Activated CD4-positive, CD25-positive, alpha-beta regulatory T cell treated with anti-CD3 and anti-CD28 coated beads, Interleukin-2, amount 50 U/mL, for 16 hours (primary cell): ENCODE results near the gene EXOSC7.
"Not testable (repeated sequence)": the region's sequence is repeated elsewhere in the genome, so short reads cannot be mapped to it uniquely, and the experiment has no call there.

Experiments
- DNase-seq: peaks from one replicate; pipeline ENCODE4 v3.0.0-alpha.2; 2020; ENCODE audit warnings: low read depth, low spot score

EXOSC7 gene

DNA sequence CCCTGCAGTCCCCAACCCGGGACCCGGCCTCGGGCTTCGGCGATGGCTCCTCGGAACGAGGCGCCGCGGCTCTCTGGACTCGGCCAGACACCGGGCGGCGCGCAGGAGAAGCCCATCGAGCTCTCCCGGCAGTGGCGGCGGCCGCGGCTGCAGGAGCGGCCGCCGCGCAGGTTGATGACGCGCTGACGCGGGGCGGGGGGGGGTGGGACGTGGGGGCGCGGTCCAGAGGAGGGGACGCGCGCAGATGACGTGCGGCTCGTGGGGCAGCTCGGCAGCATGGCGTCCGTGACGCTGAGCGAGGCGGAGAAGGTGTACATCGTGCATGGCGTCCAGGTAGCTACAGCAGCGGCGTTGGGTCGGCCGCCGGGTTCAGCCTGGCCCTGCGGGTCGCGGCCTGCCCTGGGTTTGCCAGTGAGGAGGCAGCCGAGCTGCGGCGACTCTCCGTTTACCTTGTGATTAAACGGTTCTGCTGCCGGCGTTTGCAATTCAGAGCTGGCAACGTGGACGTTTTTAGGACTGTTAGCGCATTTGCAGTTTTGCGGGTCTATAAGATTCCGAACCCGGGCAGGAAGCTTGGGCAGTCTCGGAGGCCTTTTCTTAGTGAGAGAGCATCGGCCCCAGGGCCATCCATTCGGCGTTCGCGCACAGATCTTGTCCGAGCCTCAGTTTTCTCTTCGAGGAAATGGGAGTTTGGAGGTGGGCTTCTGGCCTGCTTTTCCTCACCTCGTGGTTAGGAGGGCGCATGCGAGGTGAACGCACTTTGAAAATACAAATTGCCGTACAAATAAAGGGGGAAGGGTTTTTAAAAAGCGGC, at the start of gene EXOSC7, which contains the start of gene ZDHHC3:
EXOSC7 (plus strand) TSS at position 243 of the 814 bp plus-strand sequence; CDS start at position 277, 34 bp downstream.
ZDHHC3 (minus strand) TSS at position 173 of the 814 bp plus-strand sequence. CDS start 16,738 bp downstream, outside the sequence.
- peak; percentile 78 for DNase-seq

DNA sequence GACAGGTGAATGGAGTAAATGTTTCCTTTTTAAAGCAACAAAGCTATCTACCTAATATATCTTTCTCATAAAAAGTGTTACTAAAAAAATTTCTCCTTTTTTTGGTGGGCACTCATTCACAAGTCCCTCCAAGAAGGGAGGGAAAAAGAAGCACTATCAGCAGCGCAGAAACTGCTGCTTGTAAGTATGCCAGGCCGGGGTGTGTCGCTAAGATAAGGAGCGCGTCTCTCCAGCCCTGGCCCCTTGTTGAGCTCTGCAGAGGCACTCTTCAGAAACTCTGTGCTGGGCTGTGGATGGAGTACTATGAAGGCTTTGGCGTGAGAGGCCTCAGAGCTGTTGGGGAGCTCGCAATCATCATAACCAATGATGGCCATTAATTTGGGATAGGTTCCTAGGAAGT, 49.1 kb upstream of the EXOSC7 start:
- DNase-seq = no peak

DNA sequence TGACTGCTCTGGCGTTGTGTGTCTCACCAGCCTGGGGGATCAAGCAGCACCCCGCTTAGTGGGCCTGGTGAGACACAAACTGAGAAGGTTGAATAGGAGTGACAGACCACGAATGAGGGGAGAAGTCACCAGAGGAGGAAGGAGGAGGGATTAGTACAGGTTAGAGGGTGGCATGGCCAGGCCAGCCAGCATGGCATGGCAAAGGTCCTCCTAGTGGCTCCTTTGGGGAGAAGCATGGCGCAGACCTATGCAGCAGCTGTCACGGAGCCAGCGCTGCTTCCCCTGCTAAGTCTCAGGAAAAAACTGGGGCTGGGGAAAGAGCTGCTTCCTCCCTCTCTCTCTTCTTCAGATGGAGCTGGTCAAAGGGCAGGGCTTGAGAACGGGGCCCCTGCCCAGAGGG, 48.7 kb upstream of the EXOSC7 start:
- no peak for DNase-seq

DNA sequence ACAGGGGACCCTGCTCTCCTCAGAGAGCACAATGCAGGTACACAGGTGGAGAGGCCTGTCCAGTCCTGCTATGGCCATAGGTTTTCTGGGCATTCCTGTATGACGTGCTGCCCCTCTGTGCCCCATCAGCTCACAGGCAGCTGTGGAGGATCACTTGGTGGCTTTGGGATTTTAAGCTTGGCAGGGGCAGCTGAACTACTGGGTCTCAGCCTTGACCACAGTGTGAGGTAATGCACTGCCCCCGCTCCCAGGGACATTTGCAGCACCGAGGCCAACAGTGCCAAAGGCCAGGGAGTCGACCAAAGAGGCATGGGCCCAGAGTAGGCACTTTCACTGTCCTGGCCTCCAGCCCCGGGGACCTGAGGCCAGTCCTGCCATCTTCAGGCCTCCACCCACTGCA, 46.3 kb upstream of the EXOSC7 start:
- DNase-seq = no peak

DNA sequence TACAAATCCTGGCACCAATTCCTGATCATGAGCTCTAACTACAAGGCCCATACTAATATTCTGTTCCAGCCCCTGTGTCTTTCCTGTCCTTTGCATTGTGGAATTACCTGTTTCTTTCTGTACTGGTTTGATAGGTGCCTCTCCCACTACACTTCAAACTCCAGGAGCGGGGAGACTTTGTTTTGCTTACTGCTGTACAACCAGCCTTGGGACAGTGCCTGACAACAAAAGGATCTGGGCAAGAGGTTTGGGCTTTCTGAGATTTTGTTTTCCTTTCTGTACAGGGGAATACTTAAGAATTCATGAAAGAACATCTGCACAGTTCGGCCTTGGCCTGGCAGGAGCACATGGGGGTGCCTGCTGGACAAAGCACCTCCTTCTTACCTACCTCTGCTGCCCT, 45.1 kb upstream of the EXOSC7 start:
- no peak for DNase-seq

DNA sequence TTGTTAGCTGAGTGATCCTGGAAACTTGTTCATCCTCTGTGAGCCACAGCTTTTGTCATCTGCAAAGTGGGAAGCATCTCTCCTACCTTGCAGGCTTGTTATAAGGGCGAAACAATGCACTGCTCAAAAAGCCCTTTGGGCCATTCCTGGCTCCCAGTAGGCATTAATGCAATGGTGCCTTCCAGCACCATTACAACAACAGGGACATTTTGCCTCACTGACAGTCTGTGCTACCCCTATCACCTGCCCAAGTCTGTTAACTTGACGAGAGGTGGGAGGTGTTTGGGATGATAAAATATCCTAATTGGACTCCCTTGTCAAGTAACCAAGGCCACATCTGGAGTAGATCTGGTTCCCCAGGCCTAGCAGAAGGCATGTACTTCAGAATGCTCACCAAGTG, 44.3 kb upstream of the EXOSC7 start:
- DNase-seq = no peak

DNA sequence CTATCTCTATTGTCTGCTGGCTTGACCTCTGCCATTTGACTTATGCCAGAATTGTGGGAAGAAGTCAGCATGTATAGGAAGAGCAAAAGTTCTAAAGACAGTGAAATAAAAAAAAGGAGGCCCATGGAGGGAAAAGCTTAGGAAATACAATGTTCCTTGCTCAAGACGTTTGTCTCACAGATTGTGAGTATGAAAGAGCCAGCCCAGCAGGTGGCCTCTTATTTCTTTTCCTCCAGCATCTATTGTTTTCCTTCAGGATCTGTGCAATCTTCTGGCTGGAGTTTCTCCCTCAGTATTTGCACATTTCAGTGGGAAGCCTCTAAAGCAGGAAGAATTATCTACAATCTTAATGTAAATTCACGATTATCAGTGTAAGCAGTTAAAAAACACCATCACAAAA, 43.8 kb upstream of the EXOSC7 start:
- DNase-seq = no peak

DNA sequence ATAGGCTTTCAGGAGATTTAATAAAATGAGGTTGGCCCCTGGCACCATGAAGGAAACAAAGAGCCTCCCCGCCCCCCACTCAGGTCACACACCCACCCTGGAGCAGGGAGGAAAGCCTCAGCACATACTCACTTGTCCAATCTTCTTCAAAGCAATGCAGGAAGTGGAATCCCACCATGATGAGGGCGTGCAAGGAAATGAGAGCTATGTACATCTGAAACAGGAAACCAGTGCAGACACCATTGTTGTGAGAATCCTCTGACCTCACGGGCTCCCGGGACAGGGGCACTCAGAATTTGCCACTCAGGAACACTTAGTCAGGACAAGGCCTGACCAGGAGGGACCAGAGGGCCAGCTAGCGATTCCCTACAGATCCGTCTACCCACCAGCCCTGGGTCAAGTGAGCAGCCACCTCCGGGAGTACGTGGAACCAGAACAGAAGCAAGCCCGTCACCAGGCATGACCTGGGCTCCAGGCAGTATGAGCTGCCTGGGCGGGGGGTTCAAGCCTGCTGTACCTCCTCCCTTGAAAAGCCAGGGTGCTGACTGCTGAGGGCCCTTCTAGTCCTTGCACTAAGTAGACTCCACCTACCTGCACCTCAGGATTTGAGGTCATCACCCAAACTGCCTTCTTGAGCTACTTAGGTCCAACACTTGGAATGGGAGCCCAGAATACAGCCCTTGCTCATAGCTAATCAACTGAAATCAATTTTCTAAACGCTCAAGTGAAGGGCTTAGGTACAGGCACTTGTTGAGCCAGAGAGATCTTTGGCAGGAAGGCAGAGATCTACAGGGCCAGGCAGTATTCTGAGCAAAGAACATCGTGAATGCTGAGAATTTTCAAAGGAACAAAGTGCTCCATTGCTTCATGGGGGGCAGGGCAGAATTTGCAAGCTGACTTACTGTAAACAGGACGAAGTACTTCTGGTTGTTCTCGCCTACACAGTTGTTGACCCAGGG, 42.8 kb upstream of the EXOSC7 start:
- no peak for DNase-seq

DNA sequence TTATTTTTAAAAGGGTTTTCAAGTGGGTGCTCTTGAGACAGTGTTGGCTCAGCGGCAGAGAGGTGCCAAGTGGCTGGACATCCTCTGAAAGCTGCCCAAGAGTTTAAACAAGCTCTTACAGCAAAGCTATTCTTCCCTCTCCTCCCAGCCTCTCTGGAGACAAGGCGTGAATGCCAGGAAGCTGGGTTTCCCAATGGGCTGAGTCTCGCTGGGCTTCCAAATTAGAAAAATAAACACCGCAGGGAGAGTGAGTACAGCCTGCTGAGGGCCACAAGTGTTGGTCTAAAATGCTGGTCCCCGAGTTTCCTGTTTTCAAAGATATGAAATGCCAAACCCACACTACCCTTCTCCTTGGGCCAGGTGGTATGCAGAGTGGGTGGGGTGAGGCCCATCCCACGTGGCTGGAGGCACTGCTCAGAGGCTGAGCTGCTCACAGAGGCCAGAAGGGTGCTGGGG, 36.4 kb upstream of the EXOSC7 start:
- no peak for DNase-seq

DNA sequence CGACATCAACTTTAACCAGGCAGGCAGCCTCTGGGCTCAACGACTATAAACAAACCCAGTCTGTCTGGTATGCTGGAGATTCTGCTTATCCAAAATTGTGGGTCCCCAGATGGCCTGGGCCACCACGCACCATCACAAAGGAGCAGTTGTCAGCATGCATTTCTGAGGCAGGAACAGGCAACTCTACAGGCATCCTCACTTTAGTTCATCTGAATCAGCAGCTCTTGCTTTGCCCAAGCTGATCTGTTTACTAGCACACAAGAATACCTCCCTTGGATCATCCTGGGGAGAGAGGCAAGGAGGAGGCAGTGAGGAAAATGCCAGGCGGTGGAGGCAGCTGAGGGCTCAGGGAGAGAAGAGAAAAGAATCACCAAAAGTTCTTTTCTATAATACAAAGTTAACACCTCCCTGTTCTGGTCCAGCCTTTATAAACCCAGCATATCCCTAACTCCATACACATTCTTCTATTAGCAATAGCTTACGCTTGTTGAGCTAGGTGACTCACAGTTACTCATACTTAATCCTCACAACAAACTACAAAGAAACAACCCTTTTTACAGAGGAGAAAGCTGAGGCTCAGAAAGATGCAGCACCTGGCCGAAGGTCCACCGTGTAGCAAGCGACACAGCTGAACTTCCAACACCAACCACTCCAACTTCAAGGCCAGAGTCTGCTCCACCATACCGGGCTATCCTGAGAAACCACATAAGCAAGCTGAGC, 33.7 kb upstream of the EXOSC7 start:
- DNase-seq = no peak

DNA sequence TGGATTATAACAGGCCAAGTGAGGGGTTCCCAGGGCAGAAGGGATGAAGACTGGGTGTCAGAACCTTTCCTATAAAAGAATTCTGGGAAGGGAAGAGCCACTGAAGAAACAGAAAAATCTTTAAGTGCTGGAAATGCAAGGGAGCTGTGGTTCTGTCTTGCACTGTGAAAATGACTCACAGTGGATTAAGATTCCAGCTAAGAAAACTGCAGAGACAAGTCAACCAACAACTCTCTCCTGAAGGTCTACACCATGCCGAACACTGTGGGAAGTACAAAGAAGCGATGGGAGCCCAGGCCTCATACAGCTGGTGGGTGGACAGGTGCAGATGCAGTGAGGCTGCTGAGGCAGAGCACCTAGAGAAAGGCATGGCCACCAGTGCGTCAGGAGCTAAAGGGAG, 27.8 kb upstream of the EXOSC7 start:
- DNase-seq = no peak

DNA sequence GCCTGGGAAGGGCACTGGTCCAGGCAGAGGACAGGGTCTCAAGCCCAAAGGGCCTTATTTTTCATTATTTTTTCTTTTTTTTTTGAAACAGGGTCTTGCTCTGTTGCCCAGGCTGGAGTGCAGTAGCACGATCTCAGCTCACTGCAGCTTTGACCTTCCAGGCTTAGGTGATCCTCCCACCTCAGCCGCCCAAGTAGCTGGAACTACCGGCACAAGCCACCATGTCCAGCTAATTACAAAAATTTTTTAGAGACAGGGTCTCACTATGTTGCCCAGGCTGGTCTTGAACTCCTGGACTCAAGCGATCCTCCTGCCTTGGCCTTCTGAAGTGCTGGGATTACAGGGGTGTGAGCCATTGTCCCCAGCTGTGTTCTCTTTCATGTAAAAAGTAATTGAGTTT, 26.3 kb upstream of the EXOSC7 start:
- DNase-seq = not testable (repeated sequence)

DNA sequence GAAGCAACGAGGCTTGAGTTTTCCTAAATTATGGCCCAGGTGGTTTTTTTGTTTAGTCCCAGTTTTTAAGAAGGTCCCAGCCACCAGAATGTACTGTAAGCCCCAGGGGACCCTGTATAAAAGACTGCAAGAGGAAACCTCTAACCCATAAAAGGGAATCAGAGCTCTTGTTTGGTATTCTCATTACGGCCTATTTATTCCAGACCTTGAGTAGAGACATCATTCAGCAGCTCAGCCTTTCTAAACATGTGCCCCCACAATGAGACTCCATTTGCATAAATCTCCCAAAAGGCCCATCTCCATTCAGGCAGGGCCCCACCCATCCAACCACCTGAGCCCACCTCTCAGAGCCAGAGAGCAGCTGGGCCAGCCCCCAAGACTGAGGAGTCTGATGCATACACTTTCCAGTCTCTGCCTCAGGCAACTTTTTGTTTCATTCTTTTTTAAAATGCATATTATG, 25.7 kb upstream of the EXOSC7 start:
- no peak for DNase-seq

DNA sequence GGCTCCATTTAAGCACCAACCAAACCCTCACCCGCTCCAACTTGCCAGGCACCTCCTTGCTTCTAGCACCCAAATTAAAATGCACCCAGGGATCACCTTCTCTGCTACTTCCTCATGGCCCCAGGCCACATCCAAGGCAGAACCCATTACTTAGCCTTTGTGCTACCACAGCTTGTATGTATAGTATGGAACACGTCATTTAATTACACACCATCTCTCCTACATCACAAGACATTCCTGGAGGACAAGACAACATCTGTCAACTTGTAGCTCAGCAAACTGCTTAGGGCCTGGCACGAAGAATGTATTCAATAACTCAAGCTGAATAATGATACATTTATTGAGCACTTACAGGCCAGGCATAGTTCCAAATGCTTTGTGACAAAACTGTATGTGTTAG, 23.4 kb upstream of the EXOSC7 start:
- no peak for DNase-seq

DNA sequence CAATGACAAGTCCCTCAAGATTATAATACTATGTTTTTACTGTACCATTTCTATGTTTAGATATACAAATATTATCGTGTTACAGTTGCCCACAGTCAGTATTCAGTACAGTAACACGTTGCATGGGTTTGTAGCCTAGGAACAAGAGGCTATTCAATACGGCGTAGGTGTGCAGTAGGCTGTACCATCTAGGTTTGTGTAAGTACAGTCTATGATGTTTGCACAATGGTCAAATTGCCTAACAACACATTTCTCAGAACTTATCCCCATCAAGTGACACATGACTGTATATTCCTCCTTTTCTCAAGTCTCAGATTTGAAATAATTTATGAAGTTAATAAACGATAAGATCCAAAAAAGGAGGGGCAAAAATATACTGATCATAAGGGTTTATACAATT, 21.7 kb upstream of the EXOSC7 start:
- no peak for DNase-seq

DNA sequence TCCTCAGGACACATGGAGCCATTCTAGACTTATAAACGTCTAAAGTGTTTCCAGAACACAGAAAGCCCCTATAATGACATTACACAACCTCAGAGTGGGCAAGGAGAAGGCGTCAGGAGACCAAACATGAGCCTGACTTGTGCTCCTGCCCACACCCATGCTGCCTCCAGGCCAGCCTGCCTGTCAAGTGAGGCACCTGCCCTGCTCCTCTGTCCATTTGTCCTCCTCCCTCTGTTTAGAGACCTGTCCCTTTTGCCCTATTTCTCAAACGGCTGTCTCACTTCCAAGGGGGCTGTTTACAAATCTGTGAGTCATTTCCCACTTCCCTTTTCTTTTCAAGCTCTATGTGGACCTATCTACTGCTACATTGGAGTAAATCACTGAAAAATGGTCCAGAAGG, 21.1 kb upstream of the EXOSC7 start:
- no peak for DNase-seq

DNA sequence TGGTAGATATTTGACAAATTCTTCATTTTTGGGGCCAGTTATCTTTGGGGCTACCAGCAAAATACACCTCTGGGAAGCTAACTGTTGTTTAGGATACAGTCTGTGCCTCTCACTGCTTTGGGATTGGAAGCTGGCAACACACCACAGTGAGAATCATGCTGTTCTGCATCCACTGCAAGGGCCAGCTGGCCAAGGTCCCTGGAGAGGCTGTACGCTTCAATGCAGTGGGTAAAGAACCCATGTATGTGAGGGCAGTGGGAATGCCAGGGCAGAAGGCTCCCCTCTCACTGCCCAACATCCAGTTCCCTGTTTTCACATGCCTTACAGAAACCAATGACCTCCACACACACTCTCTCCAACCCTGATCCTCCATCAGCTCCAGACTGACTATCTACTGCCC, 20.1 kb upstream of the EXOSC7 start:
- no peak for DNase-seq

DNA sequence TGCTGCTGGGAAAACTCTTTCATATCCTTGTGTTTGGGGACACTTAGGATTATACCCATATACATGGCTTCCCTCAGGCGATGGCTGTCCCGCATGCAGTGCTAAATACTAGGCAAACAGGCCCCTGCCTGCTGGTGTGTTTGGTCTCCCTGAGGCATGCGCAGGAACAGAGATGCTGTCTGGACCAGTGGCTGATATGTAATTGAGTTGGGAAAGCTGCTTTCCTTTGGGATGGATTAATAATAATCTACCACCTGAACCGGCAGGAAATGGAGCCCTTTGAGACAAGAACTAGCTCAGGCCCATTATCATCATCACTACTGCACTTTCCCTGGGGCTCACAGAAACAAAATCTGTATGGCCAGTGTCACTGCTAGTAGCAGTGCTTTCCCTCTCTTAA, 18.1 kb upstream of the EXOSC7 start:
- DNase-seq = no peak

DNA sequence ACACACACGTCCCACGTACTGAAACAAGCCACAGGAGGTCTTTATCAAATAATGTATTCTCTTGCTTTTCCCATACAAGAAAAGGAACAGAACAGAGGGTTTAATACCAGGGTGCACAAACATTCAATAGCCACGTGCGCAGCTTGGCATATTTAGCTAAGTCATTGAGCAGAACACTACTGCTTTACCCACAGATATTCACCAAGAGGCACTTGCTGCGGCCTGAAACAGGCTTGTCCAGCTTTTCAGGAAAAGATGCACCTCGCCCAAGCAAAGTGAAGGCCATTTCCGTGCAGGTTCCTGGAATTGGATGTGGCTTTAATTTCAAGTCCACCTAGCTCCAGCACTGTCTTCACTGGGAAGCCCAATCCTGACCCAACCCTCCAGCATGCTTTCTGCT, 17.7 kb upstream of the EXOSC7 start:
- no peak for DNase-seq

DNA sequence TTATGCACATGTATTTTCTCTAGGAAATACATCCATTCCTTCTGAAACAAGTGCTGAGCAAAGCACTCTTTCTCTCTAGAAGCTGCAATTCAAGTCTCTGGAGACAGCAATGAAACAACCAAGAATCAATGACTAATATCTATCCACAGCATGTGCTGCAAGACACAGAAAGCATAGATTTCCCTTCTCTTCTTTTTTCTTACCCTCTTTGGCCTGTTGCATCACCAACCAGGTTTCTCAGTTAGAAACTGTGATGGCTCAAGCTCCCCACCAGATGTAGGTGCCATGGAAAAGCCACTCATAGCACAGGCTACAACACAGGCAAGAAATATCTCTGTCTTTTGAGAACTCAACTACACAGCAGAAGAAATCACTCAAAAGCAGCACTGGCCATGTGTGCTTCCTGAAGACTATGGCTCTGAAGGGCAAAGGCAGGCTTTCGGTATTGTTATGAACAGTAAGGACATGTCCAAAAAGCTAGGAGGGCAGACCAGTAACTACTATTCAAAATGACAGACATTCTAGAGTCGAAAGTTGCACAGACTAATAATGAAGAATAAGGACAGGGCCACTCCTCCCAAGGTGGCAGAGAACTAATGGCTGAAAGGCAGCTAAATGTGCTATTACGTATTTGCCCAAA, 15.5 kb upstream of the EXOSC7 start:
- DNase-seq = no peak

DNA sequence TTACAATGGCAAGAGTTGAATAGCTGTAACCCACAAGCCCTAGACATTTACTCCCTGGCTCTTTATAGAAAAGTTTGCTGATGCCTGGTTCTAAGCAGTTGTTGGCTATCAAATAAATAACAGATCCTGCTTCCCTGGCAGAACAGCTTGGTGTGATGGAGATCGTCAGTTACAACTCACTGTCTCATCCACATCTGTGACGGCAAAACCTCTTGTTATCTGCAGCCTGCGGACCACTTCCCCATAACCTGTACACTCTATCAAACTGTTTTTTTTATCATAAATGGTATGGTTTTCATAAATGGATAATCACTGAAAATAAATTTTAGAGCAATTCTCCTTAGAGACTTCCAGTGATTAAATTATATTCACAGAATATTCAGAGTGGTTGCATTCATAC, 14.2 kb upstream of the EXOSC7 start:
- no peak for DNase-seq
